ENCODE results near the gene MYBBP1A. TPM values are rescaled to one million over a fixed set of nuclear protein-coding genes. Genes with fewer than 3 reads are reported as not detected.

The MYBBP1A gene
- total RNA-seq, 1 experiment from 2014 or later = 155 TPM

- Histone ChIP-seq H3K9ac (ENCODE audit: low read length) (no peak overlapping the region), H3F3A (ENCODE audit: low read length, unreplicated experiment) (no peaks in the 10 kb centered on the region), H3K36me3 (ENCODE audit: low read depth, low read length) (peaks cover 45% of the 10 kb centered on the region; the same call in 1 of the 2 replicates), H3K27ac (ENCODE audit: low read length) (no peak overlapping the region), H3K79me2 (ENCODE audit: low read length) (peaks cover 45% of the 10 kb centered on the region), H3K4me2 (ENCODE audit: low read length) (no peak overlapping the region), H2AFZ (ENCODE audit: low read length) (no peak overlapping the region), H4K20me1 (ENCODE audit: low read length) (no peaks in the 10 kb centered on the region), H3K4me3 (ENCODE audit: low read length) (no peak overlapping the region), H3K9me3 (ENCODE audit: low read length) (no peaks in the 10 kb centered on the region), H3K9me2 (replicated peaks; ENCODE audit: low read length) (no peaks in the 10 kb centered on the region), H3K4me1 (ENCODE audit: insufficient read depth, low read length) (peaks cover 9% of the 10 kb centered on the region; the same call in 1 of the 2 replicates), H3K27me3 (ENCODE audit: low read length) (no peaks in the 10 kb centered on the region)
- no peak for DNase-seq
- no TSS peak for BruUV-seq (replicated peaks)
- intact Hi-C loops (cut with micrococcal nuclease) = no loop called here
- no peak for ATAC-seq
- POLR2A ChIA-PET (ENCODE audit: unreplicated experiment) = no interaction called here
- TF ChIP-seq EZH2phosphoT487 (IDR thresholded peaks at IDR 0.05; ENCODE audit: borderline replicate concordance, low read length) = no peak
- TF ChIP-seq EZH2 (IDR thresholded peaks at IDR 0.05; ENCODE audit: low read length, unreplicated experiment) = no peak
- TF ChIP-seq CTCF (conservative IDR thresholded peaks at IDR 0.05; ENCODE audit: low read depth, low read length) = no peak
- CTCF ChIA-PET = no interaction called here
Measured at GRCh38 chr17:4551796-4552525, 3.2 kb downstream of the MYBBP1A start.

- no peaks in the 10 kb centered on the region for H3K9me2 ChIP-seq (replicated peaks; ENCODE audit: low read length)
- H3K79me2 ChIP-seq (ENCODE audit: low read length) = peaks cover 45% of the 10 kb centered on the region
- no peaks in the 10 kb centered on the region for H3F3A ChIP-seq (ENCODE audit: low read length, unreplicated experiment)
- no peak overlapping the region for H2AFZ ChIP-seq (ENCODE audit: low read length)
- H4K20me1 ChIP-seq (ENCODE audit: low read length) = no peaks in the 10 kb centered on the region
- ChIA-PET POLR2A (ENCODE audit: unreplicated experiment) (no interaction called here), CTCF (no interaction called here)
- peaks cover 9% of the 10 kb centered on the region; the same call in 1 of the 2 replicates for H3K4me1 ChIP-seq (ENCODE audit: insufficient read depth, low read length)
- no peak overlapping the region for H3K4me2 ChIP-seq (ENCODE audit: low read length)
- BruUV-seq (replicated peaks) = no TSS peak
- no peak overlapping the region for H3K27ac ChIP-seq (ENCODE audit: low read length)
- H3K9ac ChIP-seq (ENCODE audit: low read length) = no peak overlapping the region
- H3K27me3 ChIP-seq (ENCODE audit: low read length) = no peaks in the 10 kb centered on the region
- no peak overlapping the region for H3K4me3 ChIP-seq (ENCODE audit: low read length)
- peak; percentile 30 for DNase-seq
- intact Hi-C loops (cut with micrococcal nuclease) = no loop called here
- H3K9me3 ChIP-seq (ENCODE audit: low read length) = no peaks in the 10 kb centered on the region
- H3K36me3 ChIP-seq (ENCODE audit: low read depth, low read length) = peaks cover 45% of the 10 kb centered on the region; the same call in 1 of the 2 replicates
- TF ChIP-seq EZH2 (IDR thresholded peaks at IDR 0.05; ENCODE audit: low read length, unreplicated experiment) (no peak), CTCF (conservative IDR thresholded peaks at IDR 0.05; ENCODE audit: low read depth, low read length) (peak; percentile 32), EZH2phosphoT487 (IDR thresholded peaks at IDR 0.05; ENCODE audit: borderline replicate concordance, low read length) (no peak)
- ATAC-seq = no peak; the same call in 1 of the 2 replicates
Measured at GRCh38 chr17:4551141-4551540, 4.0 kb downstream of the MYBBP1A start.

- ChIA-PET CTCF (no interaction called here), POLR2A (ENCODE audit: unreplicated experiment) (no interaction called here)
- DNase-seq (no peak), ATAC-seq (no peak)
- Histone ChIP-seq H3K4me2 (ENCODE audit: low read length) (no peak overlapping the region), H3F3A (ENCODE audit: low read length, unreplicated experiment) (no peaks in the 10 kb centered on the region), H3K27me3 (ENCODE audit: low read length) (no peaks in the 10 kb centered on the region), H3K4me3 (ENCODE audit: low read length) (no peak overlapping the region), H3K9me3 (ENCODE audit: low read length) (no peaks in the 10 kb centered on the region), H3K9me2 (replicated peaks; ENCODE audit: low read length) (no peaks in the 10 kb centered on the region), H2AFZ (ENCODE audit: low read length) (no peak overlapping the region), H3K9ac (ENCODE audit: low read length) (no peak overlapping the region), H3K4me1 (ENCODE audit: insufficient read depth, low read length) (peaks cover 9% of the 10 kb centered on the region; the same call in 1 of the 2 replicates), H3K27ac (ENCODE audit: low read length) (no peak overlapping the region), H3K36me3 (ENCODE audit: low read depth, low read length) (peaks cover 45% of the 10 kb centered on the region; the same call in 1 of the 2 replicates), H3K79me2 (ENCODE audit: low read length) (peaks cover 45% of the 10 kb centered on the region), H4K20me1 (ENCODE audit: low read length) (no peaks in the 10 kb centered on the region)
- BruUV-seq (replicated peaks) = no TSS peak
- intact Hi-C loops (cut with micrococcal nuclease) = no loop called here
- no peak for TF ChIP-seq EZH2 (IDR thresholded peaks at IDR 0.05; ENCODE audit: low read length, unreplicated experiment)
- TF ChIP-seq CTCF (conservative IDR thresholded peaks at IDR 0.05; ENCODE audit: low read depth, low read length) = no peak
- no peak for TF ChIP-seq EZH2phosphoT487 (IDR thresholded peaks at IDR 0.05; ENCODE audit: borderline replicate concordance, low read length)
Measured at GRCh38 chr17:4550534-4551039, 4.6 kb downstream of the MYBBP1A start.
